ENCODE data around the gene RPS13.

DNA sequence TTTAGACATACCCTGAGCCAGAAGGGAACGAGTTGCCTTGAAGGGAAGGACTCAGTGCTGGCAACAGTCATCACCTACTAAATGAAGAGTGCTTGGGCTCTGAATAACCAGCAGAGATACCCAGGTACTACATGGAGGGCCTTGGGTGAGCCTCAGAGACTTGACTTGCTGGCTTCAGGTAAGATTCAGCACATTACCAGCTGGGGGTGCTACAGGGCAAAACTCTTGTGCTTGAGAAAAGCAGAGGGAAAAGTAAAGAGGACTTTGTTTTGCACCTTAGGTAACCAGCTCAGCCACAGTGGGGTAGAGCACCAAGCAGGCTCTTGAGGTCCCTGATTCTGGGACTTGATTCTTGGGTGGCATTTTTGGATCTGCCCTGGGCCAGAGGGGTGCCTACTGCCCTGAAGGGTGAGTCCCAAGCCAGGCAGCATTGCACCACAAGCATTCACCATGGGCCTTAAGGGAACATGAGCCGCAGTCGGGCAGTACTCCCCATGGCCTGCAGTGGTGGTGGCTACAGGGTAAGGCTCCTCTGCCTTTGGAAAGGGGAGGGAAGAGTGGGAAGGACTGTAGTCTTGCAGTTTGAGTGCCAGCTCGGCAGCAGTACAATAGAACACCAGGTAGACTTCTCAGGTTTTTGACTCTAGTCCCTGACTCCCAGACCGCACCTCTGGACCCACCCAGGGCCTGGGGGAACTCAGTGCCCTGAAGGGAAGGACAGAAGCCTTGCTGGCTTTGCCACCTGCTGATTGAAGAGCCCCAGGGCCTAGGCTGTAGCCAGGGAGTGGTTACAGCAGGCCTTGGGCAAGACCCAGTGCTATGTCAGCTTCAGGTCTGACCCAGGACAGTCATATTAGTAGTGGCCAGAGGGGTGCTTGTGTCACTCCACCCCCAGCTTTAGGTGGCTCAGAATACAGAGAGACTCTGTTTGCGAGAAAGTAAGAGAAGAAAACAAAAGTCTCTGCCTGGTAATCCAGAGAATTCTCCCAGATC lies 40.5 kb downstream of the RPS13 start:
- TF ChIP-seq MXI1 (IDR thresholded peaks at IDR 0.05; ENCODE audit: low read depth, low read length) (no peak), ETV6 (conservative IDR thresholded peaks at IDR 0.05 in 1 of 2, IDR thresholded peaks at IDR 0.05 in 1 of 2; ENCODE audit: borderline replicate concordance in 1 of 2, low read depth in 1 of 2) (no peak), TCF12 (IDR thresholded peaks at IDR 0.05; ENCODE audit: low read depth, low read length) (no peak), POLR2A (IDR thresholded peaks at IDR 0.05; ENCODE audit: low read depth, low read length) (no peak), SUZ12 (IDR thresholded peaks at IDR 0.05; ENCODE audit: unreplicated experiment) (no peak), NKRF (conservative IDR thresholded peaks at IDR 0.05) (no peak)
- TF ChIP-seq, protein P1, sequence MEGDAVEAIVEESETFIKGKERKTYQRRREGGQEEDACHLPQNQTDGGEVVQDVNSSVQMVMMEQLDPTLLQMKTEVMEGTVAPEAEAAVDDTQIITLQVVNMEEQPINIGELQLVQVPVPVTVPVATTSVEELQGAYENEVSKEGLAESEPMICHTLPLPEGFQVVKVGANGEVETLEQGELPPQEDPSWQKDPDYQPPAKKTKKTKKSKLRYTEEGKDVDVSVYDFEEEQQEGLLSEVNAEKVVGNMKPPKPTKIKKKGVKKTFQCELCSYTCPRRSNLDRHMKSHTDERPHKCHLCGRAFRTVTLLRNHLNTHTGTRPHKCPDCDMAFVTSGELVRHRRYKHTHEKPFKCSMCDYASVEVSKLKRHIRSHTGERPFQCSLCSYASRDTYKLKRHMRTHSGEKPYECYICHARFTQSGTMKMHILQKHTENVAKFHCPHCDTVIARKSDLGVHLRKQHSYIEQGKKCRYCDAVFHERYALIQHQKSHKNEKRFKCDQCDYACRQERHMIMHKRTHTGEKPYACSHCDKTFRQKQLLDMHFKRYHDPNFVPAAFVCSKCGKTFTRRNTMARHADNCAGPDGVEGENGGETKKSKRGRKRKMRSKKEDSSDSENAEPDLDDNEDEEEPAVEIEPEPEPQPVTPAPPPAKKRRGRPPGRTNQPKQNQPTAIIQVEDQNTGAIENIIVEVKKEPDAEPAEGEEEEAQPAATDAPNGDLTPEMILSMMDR (IDR thresholded peaks at IDR 0.05 in 2 of 3, conservative IDR thresholded peaks at IDR 0.05 in 1 of 3; ENCODE audit: control insufficient read depth in 2 of 3, extremely low read depth in 1 of 3, insufficient read depth in 1 of 3, low read depth in 3 of 3, low read length in 3 of 3): peak; percentile 5 to 19 (median 6); a peak in 1 of 6 replicates
